ENCODE measurements around the gene CLMP. TPM values are rescaled to one million over a fixed set of nuclear protein-coding genes. Genes with fewer than 3 reads are reported as not detected.
"Not testable (repeated sequence)": the region's sequence is repeated elsewhere in the genome, so short reads cannot be mapped to it uniquely, and the experiment has no call there.

Gene CLMP
- total RNA-seq, 2 experiments from 2014 or later: 0.06 to 0.19 TPM

DNA sequence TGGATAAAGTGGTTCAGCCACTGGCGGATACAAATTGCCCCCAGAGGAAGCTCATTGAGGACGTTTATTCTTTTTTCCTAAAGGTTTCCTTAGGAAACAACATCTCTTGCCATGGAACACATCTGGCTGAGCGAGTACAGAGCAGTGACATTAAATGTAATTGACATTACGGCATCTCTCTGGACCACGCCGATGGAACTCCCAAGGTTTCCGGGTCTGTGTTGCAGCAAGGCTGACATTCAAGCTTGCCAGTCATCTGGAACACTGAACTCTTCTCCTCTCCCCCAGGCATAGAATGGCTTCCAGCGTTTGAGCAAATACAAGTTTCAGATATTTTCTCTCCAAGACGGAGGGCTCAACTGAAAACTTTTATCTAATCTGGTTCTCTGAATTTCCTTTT, 42.1 kb downstream of the CLMP start:
- ATAC-seq (ENCODE audit: poor library complexity): no peak
- POLR2A ChIA-PET: no interaction called here

DNA sequence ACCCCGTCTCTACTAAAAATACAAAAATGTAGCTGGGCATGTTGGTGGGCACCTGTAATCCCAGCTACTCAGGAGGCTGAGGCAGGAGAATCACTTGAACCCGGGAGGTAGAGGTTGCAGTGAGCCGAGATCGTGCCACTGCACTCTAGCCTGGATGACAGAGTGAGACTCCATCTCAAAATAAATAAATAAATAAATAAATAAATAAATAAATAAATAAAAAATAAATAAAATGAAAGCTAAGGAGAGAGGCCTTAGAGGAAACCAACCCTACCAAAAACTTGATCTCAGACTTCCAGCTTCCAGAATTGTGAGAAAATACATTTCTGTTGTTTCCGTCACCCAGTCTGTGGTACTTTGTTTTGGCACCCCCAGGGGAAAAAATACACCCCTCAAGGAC, 42.7 kb downstream of the CLMP start:
- POLR2A ChIA-PET: not testable (repeated sequence)

More for the DNA sequence above, 42.1 kb downstream of the CLMP start:
- CTCF ChIA-PET: no interaction called here
- Histone ChIP-seq H3K27ac (ENCODE audit: low read depth in 1 of 2, low read length in 2 of 2) (no peak overlapping the region), H3K4me1 (ENCODE audit: insufficient read depth, low read length) (no peaks in the 10 kb centered on the region), H3K27me3 (ENCODE audit: control insufficient read depth in 1 of 2, insufficient read depth in 2 of 2, low read length in 2 of 2) (peaks cover 0 to 3% of the 10 kb centered on the region in 2 experiments), H3K9me3 (ENCODE audit: control insufficient read depth in 1 of 2, insufficient read depth in 1 of 2, low read length in 2 of 2) (no peaks in the 10 kb centered on the region), H3K36me3 (ENCODE audit: insufficient read depth, low read length) (no peaks in the 10 kb centered on the region), H3K4me3 (ENCODE audit: low read length) (no peak overlapping the region)
- Mint-ChIP-seq H3K4me1 (ENCODE audit: low read depth) (no peaks in the 10 kb centered on the region), H3K36me3 (ENCODE audit: low read depth) (no peaks in the 10 kb centered on the region), H3K27ac (no peak overlapping the region), H3K9me3 (peaks cover 5% of the 10 kb centered on the region), H3K27me3 (no peaks in the 10 kb centered on the region), H3K4me3 (no peak overlapping the region)
- DNase-seq: no peak
- TF ChIP-seq, protein P1, sequence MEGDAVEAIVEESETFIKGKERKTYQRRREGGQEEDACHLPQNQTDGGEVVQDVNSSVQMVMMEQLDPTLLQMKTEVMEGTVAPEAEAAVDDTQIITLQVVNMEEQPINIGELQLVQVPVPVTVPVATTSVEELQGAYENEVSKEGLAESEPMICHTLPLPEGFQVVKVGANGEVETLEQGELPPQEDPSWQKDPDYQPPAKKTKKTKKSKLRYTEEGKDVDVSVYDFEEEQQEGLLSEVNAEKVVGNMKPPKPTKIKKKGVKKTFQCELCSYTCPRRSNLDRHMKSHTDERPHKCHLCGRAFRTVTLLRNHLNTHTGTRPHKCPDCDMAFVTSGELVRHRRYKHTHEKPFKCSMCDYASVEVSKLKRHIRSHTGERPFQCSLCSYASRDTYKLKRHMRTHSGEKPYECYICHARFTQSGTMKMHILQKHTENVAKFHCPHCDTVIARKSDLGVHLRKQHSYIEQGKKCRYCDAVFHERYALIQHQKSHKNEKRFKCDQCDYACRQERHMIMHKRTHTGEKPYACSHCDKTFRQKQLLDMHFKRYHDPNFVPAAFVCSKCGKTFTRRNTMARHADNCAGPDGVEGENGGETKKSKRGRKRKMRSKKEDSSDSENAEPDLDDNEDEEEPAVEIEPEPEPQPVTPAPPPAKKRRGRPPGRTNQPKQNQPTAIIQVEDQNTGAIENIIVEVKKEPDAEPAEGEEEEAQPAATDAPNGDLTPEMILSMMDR (IDR thresholded peaks at IDR 0.05): no peak
- intact Hi-C loops (cut with DNase I, micrococcal nuclease): no loop called here

DNA sequence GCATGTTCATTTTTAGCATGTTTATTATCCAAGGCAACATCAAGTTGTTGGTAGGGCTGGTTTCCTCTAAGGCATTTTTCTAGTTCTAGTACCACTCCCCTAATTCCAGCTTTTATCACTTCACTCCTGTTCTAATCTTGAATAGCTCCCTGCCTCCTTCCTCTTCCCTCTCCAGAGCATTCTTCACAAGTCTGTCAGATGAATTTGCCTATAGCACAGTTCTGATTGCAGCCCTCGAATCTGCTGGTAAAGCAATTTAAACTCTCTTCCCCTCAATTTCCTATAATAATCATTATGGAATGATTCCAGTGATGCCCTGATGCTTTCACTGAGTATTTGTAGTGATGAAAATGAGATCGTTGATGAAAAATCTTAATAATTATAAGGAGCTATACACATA, 43.3 kb downstream of the CLMP start:
- POLR2A ChIA-PET: no interaction called here
- Histone ChIP-seq H3K4me3 (ENCODE audit: low read length) (no peak overlapping the region), H3K36me3 (ENCODE audit: insufficient read depth, low read length) (no peaks in the 10 kb centered on the region), H3K4me1 (ENCODE audit: insufficient read depth, low read length) (no peaks in the 10 kb centered on the region), H3K27me3 (ENCODE audit: control insufficient read depth in 1 of 2, insufficient read depth in 2 of 2, low read length in 2 of 2) (peaks cover 0 to 3% of the 10 kb centered on the region in 2 experiments), H3K9me3 (ENCODE audit: control insufficient read depth in 1 of 2, insufficient read depth in 1 of 2, low read length in 2 of 2) (no peaks in the 10 kb centered on the region), H3K27ac (ENCODE audit: low read depth in 1 of 2, low read length in 2 of 2) (no peak overlapping the region)
- Mint-ChIP-seq H3K36me3 (ENCODE audit: low read depth) (no peaks in the 10 kb centered on the region), H3K4me3 (no peak overlapping the region), H3K9me3 (peaks cover 5% of the 10 kb centered on the region), H3K4me1 (ENCODE audit: low read depth) (no peaks in the 10 kb centered on the region), H3K27ac (no peak overlapping the region), H3K27me3 (no peaks in the 10 kb centered on the region)
- DNase-seq (no peak), ATAC-seq (ENCODE audit: poor library complexity) (no peak)
- TF ChIP-seq, protein P1 (IDR thresholded peaks at IDR 0.05): no peak
- intact Hi-C loops (cut with DNase I, micrococcal nuclease): no loop called here
- CTCF ChIA-PET: no interaction called here

More for the DNA sequence above, 42.7 kb downstream of the CLMP start:
- H3K36me3 Mint-ChIP-seq (ENCODE audit: low read depth); H3K9me3 ChIP-seq (ENCODE audit: control insufficient read depth in 1 of 2, insufficient read depth in 1 of 2, low read length in 2 of 2); H3K27ac ChIP-seq (ENCODE audit: low read depth in 1 of 2, low read length in 2 of 2); intact Hi-C loops (cut with DNase I, micrococcal nuclease); H3K4me1 ChIP-seq (ENCODE audit: insufficient read depth, low read length); H3K36me3 ChIP-seq (ENCODE audit: insufficient read depth, low read length); H3K27me3 Mint-ChIP-seq; H3K27me3 ChIP-seq (ENCODE audit: control insufficient read depth in 1 of 2, insufficient read depth in 2 of 2, low read length in 2 of 2); H3K4me3 ChIP-seq (ENCODE audit: low read length); DNase-seq; H3K9me3 Mint-ChIP-seq; H3K4me1 Mint-ChIP-seq (ENCODE audit: low read depth); H3K4me3 Mint-ChIP-seq; ATAC-seq (ENCODE audit: poor library complexity); CTCF ChIA-PET; H3K27ac Mint-ChIP-seq: not testable (repeated sequence)

DNA sequence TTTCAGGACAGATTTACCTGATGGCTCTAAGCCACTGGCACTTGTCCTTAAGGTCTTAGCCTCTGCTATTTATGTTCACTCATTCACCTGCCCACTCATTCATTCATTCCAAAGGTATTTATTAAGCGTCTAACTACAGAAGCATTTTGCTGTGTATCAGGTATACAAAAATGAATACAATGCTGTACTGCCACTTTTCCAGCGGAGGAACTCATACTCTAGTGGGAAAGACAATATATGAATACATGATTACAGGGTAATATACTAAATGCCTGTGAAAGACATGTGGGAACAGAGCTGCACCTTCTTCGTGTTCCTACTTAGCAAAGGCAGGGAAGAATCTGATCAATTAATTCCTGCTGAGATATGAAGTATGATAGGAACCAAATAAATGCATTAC, 43.7 kb downstream of the CLMP start:
- Mint-ChIP-seq H3K9me3 (peaks cover 5% of the 10 kb centered on the region), H3K36me3 (ENCODE audit: low read depth) (no peaks in the 10 kb centered on the region), H3K4me3 (no peak overlapping the region), H3K27ac (no peak overlapping the region), H3K27me3 (no peaks in the 10 kb centered on the region), H3K4me1 (ENCODE audit: low read depth) (no peaks in the 10 kb centered on the region)
- ChIA-PET POLR2A (no interaction called here), CTCF (no interaction called here)
- DNase-seq (no peak), ATAC-seq (ENCODE audit: poor library complexity) (no peak)
- H3K36me3 ChIP-seq (ENCODE audit: insufficient read depth, low read length): no peaks in the 10 kb centered on the region
- H3K27me3 ChIP-seq (ENCODE audit: control insufficient read depth in 1 of 2, insufficient read depth in 2 of 2, low read length in 2 of 2): peaks cover 0 to 3% of the 10 kb centered on the region in 2 experiments
- no peak overlapping the region for H3K4me3 ChIP-seq (ENCODE audit: low read length)
- TF ChIP-seq, protein P1 (IDR thresholded peaks at IDR 0.05): no peak
- no peaks in the 10 kb centered on the region for H3K9me3 ChIP-seq (ENCODE audit: control insufficient read depth in 1 of 2, insufficient read depth in 1 of 2, low read length in 2 of 2)
- H3K4me1 ChIP-seq (ENCODE audit: insufficient read depth, low read length): no peaks in the 10 kb centered on the region
- intact Hi-C loops (cut with DNase I, micrococcal nuclease): no loop called here
- no peak overlapping the region for H3K27ac ChIP-seq (ENCODE audit: low read depth in 1 of 2, low read length in 2 of 2)
